ENCODE results near the gene SLC26A9. TPM values are rescaled to one million over a fixed set of nuclear protein-coding genes. Genes with fewer than 3 reads are reported as not detected.

SLC26A9 gene
- total RNA-seq, 2 donors from 2014 or later, result 1.1 TPM; not detected in 1

GRCh38 chr1:205981257-205981656 is 38.0 kb upstream of the SLC26A9 start:
- no peak for TF ChIP-seq CTCF (IDR thresholded peaks at IDR 0.05)

GRCh38 chr1:205980237-205980870 is 37.1 kb upstream of the SLC26A9 start:
- no peak for DNase-seq (ENCODE audit: low spot score)
- no peak for TF ChIP-seq CTCF (IDR thresholded peaks at IDR 0.05)

More at GRCh38 chr1:205981257-205981656, 38.0 kb upstream of the SLC26A9 start:
- DNase-seq (ENCODE audit: low spot score) (no peak), ATAC-seq (ENCODE audit: insufficient number of reproducible peaks, low FRiP score, low read depth) (no peak)
- Histone ChIP-seq H3K27me3 (replicated peaks; ENCODE audit: insufficient read depth) (no peaks in the 10 kb centered on the region), H3K27ac (no peak overlapping the region), H3K9me3 (no peaks in the 10 kb centered on the region), H3K36me3 (peaks cover 3% of the 10 kb centered on the region), H3K4me3 (no peak overlapping the region), H3K4me1 (ENCODE audit: control insufficient read depth in 1 of 2, low read depth in 2 of 2) (peaks cover 0 to 10% of the 10 kb centered on the region in 2 donors)

GRCh38 chr1:205979301-205979700 is 36.0 kb upstream of the SLC26A9 start:
- no peak for TF ChIP-seq CTCF (IDR thresholded peaks at IDR 0.05)
- peaks cover 0 to 7% of the 10 kb centered on the region in 2 donors for H3K4me1 ChIP-seq (ENCODE audit: control insufficient read depth in 1 of 2, low read depth in 2 of 2)
- no peaks in the 10 kb centered on the region for H3K9me3 ChIP-seq
- ATAC-seq (ENCODE audit: insufficient number of reproducible peaks, low FRiP score, low read depth), result no peak
- DNase-seq (ENCODE audit: low spot score), result no peak
- no peak overlapping the region for H3K4me3 ChIP-seq
- no peaks in the 10 kb centered on the region for H3K27me3 ChIP-seq (replicated peaks; ENCODE audit: insufficient read depth)
- no peak overlapping the region for H3K27ac ChIP-seq
- H3K36me3 ChIP-seq, result peaks cover 3% of the 10 kb centered on the region

More at GRCh38 chr1:205980237-205980870, 37.1 kb upstream of the SLC26A9 start:
- H3K36me3 ChIP-seq, result peaks cover 3% of the 10 kb centered on the region
- no peak for ATAC-seq (ENCODE audit: insufficient number of reproducible peaks, low FRiP score, low read depth)
- no peak overlapping the region for H3K27ac ChIP-seq
- H3K27me3 ChIP-seq (replicated peaks; ENCODE audit: insufficient read depth), result no peaks in the 10 kb centered on the region
- H3K9me3 ChIP-seq, result no peaks in the 10 kb centered on the region
- H3K4me1 ChIP-seq (ENCODE audit: control insufficient read depth in 1 of 2, low read depth in 2 of 2), result peaks cover 0 to 7% of the 10 kb centered on the region in 2 donors
- no peak overlapping the region for H3K4me3 ChIP-seq

GRCh38 chr1:205978676-205979075 is 35.4 kb upstream of the SLC26A9 start:
- H3K9me3 ChIP-seq, result no peaks in the 10 kb centered on the region
- ATAC-seq (ENCODE audit: insufficient number of reproducible peaks, low FRiP score, low read depth) (no peak), DNase-seq (ENCODE audit: low spot score) (no peak)
- peaks cover 0 to 7% of the 10 kb centered on the region in 2 donors for H3K4me1 ChIP-seq (ENCODE audit: control insufficient read depth in 1 of 2, low read depth in 2 of 2)
- no peak for TF ChIP-seq CTCF (IDR thresholded peaks at IDR 0.05)
- H3K27ac ChIP-seq, result no peak overlapping the region
- H3K4me3 ChIP-seq, result no peak overlapping the region
- H3K27me3 ChIP-seq (replicated peaks; ENCODE audit: insufficient read depth), result no peaks in the 10 kb centered on the region
- peaks cover 3% of the 10 kb centered on the region for H3K36me3 ChIP-seq

- H3K9me3 ChIP-seq, result no peaks in the 10 kb centered on the region
- no peaks in the 10 kb centered on the region for H3K27me3 ChIP-seq (replicated peaks; ENCODE audit: insufficient read depth)
- no peak for ATAC-seq (ENCODE audit: insufficient number of reproducible peaks, low FRiP score, low read depth)
- peak; percentile 98 for TF ChIP-seq CTCF (IDR thresholded peaks at IDR 0.05)
- DNase-seq (ENCODE audit: low spot score), result no peak
- no peak overlapping the region for H3K4me3 ChIP-seq
- H3K36me3 ChIP-seq, result peaks cover 3% of the 10 kb centered on the region
- peaks cover 0 to 7% of the 10 kb centered on the region in 2 donors for H3K4me1 ChIP-seq (ENCODE audit: control insufficient read depth in 1 of 2, low read depth in 2 of 2)
- H3K27ac ChIP-seq, result no peak overlapping the region
Observed at GRCh38 chr1:205977402-205978014, 34.3 kb upstream of the SLC26A9 start.

All from thoracic aorta (tissue), 2 donors.